NCI-H748 (cell line): ENCODE results near the gene CREG2.
"Not testable (repeated sequence)": the region's sequence is repeated elsewhere in the genome, so short reads cannot be mapped to it uniquely, and the experiment has no call there.

Source experiments
- DNase-seq: peaks from one replicate; lab custom pipeline; 2025; ENCODE audit not compliant: unreplicated experiment; lab: John Stamatoyannopoulos, UW

CREG2 gene

DNA sequence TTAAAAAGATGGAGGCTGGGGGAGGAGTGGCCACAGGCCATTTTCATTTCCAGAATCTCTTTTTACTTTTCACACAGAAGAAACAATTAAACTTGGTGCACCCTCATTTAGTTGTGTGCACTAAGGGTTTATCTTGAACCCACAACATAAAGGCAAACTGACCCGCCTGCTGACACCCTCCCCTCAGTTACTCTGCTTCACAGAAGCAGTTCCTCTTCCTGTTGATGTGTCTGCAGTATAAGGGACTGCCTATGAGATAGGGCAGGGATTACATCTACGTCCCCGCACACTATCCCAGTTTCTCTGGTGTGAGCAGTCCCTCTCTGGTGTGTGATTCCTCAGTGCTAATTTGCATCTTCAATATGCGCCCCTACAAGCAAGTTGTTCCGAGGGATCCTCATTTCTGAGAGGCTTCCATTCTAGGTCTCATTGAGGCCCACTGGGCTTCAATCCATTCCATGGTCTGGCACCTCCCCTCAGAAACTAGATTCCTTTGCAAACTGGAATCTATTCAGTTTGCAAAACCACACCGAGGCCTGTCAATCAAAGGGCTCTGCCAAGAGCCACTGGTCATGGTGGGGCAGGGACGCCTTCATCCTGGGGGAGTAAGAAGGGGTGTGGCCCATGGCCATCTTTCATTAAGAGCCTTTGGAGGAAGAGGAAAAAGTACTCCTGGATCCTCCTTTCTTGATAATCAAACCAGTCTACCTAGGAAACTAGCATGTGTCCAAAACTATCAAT, 12.3 kb downstream of the CREG2 start:
- no peak for DNase-seq

DNA sequence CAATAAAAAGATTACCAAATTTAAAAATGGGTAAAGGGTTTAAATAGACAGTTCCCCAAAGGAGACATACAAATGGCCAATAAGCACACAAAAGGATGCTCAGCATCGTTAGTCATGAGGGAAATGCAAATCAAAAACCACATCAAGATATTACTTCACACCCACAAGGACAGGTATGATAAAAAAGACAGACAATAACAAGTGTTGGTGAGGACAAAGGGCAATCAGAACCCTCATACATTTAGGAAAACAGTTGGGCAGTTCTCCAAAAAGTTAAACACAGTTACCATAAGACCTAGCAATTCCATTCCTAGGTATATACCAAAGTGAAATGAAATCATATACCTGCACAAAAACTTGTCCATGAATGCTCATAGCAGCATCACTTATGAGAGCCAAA, 14.5 kb downstream of the CREG2 start:
- DNase-seq = no peak

DNA sequence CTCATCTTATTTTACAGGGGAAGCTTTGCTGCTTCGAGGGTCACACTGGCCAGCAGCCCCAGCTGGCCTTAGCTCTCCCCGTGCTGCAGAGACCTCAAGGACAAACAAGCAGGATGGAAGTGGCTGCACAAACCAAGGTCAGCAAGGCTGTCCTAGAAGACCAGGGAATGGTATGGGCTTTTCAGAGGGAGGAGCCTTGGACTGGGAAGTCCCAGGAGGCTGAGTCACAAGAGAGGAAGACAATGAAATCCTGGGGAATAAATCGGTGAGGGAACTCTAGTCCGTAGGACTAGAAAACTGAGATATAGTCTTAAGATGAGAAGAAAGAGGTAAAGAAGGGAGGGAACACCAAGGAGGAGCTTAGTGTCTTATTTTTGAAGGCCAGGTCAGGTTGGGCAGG, 15.7 kb downstream of the CREG2 start:
- DNase-seq = no peak

DNA sequence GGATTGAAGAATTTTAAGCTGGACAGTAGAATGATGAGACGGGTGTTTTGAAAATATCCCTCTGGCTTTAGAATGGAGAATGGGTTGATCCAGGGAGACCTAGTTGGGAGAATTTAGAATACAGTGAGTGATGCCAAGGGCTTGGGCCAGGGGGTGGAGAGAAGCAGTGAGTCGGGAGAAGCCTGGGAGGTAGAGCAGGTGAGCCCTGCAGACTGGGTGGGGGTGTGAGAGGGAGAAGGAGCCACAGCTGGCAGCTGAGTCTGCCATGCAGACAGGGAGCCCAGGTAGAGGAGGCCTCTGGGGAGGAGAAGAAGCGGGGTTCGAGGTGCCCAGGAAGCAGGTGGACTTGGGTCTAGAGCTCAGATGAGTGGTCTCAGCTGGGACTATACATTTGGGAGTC, 18.2 kb downstream of the CREG2 start:
- DNase-seq = no peak

DNA sequence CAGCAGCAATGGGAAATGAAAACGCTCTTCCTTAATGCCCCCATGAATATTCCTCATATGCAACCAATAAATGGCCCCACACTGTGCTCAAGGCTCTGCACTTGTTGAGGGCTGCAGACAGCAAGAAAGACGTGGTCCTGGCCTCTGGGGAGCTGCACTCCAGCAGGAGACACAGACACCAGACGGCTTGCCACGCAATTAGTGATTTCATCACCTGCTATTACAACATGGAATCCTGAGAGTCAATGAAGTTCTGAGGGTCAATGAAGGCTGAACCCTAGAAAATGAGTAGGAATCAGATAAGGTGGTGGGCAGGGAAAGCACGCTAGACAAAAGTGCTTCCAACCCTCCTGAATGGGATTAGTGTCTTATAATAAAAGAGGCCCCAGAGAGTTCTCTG, 18.9 kb downstream of the CREG2 start:
- DNase-seq = no peak

DNA sequence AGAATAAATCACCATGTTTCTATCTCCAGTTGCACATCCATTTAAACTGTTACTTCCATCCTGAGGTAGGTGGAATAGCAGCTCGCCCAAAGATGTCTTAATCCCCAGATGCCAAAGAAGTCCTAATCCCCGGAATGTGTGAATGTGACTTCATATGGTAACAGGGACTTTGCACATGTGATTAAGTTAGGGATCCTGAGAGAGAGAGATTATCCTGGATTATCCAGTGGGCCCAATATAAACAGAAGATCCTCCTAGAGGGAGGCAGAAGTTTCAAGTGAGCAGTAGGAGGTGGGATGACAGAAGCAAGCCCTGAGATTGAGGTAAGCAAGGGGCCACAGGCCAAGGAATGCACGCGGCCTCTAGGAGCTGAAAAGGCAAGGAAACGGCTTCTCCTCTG, 19.8 kb downstream of the CREG2 start:
- DNase-seq = no peak

DNA sequence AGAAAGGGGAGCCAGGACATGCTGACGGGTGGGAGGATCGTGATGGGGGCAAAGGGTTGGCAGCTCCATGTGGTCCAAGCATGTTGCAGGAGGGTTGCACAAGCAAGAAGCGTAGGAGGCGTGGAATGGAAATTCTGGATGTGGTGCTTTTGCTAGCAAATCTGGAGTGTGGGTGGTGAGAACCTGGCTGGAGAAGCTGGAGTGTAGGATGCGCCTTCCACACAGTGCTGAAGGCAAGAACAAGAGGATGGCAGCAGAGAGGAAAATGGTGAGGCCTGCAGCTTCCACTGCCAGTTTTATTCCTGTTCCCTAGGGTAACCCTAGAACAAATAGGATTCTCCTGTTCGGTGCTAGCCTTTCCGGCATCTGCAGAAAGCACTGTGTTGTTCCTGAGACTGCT, 22.4 kb downstream of the CREG2 start:
- no peak for DNase-seq

DNA sequence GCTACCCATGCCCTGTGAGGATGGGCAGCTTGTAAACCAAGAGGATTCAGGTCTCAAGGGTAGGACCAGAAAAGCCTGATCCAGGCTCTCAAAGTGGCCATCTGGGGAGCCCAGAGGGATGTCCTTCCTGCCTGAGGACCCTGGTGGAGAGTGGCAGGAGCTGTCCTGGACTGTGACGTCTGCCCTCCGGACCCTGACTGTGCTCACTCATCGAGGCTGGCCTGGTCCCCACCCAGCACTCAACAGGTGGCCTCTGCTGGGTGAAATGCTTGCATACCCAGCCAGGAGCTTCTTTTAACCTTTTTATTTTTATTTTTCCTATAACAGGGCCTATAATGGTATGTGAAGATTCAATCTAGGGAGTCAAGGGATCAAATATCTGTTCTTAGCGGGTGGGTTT, 24.5 kb downstream of the CREG2 start:
- DNase-seq = no peak

DNA sequence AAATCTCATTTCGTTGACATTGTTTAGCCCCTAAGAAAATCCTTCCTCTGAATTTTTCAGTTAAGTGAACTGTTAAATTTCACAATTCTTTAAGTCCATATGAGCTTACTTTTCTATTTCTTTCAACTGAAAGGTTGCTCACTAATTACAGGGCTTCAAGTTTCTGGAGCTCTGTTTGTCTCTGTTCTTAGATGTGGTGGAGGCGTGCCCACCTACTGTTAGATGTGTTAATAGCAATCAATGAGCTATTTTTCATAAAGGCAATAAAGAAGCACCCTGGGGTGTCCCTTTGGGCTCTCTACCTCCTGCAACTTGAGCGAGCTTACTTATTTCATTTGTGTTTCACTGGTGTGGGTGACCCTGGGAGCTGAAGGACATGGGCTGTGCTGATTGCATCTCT, 25.0 kb downstream of the CREG2 start:
- DNase-seq = no peak

DNA sequence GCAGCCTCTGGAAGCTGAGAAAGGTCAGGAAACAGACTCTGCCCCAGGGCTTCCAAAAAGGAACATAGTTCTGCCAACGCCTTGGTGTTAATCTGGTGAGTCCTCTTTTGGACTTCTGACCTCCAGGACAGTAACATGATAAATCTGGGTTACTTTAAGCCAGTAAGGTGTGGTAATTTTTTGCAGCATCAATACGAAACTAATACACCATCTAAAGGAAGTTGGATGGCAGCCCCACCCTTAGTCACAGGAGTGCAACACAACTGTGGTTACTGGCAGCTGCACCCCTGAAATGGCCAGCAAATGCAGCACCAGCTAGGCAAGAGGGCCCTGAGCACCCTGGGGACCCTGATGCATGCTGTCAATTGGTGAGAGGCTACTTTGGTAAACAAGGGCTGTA, 25.8 kb downstream of the CREG2 start:
- no peak for DNase-seq

DNA sequence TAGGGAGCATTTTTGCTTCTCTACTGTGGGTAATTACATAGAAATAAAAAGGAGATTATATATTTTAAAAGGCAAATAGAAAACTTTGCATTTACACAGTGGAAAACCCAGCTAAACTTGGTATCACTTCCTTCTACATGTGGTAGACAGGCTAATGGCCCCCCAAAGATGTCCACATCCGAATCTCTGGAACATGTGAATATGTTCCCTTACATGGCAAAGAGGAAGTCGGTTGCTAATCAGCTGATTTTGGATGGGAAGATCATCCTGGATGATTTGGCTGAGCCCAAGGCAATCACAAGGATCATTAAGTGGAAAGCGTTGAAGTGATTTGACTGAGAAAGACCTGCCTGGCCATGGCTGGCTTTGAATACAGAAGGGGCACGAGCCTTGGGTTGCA, 26.2 kb downstream of the CREG2 start:
- no peak for DNase-seq

DNA sequence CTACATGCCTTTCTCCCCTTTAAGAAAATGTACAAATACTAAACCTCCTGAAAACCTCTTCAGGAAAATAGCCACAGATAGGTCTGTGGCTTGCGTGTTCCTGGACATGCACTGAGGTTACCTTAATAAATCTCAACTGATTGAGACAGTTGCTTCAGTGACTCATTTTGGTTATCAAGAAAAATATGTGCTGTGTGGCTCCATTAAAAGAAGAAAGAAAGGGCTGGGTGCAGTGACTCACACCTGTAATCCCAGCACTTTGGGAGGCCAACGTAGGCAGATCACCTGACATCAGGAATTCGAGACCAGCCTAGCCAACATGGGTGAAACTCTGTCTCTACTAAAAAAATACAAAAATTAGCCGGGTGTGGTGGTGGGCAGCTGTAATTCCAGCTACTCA, 27.1 kb downstream of the CREG2 start:
- DNase-seq = no peak

DNA sequence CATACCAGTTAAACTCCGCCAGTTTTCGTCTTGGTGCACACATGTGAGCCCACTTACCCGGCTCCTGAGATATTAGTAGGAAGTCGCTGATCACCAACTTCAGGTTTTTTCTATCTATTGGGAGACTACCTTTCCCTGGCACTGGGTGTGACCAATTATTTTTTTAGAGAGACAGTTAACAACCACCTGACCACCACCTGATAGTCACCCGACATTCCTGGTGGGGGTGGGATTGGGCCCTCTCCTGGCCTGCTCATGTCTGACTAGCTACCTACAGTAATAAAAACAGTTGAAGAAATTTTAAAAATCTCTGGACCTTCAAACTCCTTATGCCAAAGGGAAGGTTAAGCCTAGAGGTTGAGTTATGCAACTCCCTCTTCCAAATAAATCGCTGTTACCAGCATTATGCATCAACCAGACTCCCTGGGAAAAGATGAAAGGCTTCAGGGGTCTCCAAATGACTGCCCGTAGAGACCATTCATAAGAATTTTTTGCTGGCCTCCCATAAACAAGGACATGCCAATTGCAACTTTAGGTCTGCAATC, 27.8 kb downstream of the CREG2 start:
- no peak for DNase-seq

DNA sequence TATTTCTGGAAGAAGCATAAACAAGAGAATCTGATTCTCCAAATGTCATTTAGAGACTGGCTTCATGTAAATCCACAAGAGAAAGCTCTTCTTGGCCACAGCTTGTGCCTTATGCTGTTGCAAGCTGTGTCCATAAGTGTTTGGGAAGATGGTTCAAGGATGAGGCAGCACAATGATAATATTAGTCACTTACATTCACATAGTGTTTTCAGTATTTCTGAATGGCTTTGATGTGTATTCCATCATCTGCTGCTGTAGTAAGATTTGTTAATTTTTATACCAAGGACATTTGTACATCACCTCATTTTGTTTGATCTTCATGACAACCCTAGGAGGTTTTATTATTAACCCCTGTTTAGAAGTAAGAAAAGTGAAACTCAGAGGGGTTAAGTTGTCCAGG, 29.9 kb downstream of the CREG2 start:
- no peak for DNase-seq

DNA sequence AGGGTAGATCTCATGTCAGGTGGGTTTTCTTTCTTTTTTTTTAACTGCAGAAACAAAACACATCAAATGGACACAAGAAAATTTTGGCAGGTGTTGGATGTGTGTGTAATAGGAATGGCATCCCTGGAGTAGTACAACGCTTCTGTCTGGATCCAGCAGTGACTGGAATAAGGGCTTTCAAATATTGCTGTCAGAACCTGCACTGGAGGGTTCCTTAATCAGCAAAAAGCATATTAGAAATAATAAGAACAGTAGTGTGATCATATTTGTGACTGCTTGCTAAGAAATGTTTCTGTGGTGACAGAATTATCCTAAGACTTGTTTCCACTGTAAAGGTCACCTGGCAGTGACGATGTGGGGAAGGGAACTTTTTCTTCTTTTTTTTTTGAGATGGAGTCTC, 30.8 kb downstream of the CREG2 start:
- DNase-seq = no peak

DNA sequence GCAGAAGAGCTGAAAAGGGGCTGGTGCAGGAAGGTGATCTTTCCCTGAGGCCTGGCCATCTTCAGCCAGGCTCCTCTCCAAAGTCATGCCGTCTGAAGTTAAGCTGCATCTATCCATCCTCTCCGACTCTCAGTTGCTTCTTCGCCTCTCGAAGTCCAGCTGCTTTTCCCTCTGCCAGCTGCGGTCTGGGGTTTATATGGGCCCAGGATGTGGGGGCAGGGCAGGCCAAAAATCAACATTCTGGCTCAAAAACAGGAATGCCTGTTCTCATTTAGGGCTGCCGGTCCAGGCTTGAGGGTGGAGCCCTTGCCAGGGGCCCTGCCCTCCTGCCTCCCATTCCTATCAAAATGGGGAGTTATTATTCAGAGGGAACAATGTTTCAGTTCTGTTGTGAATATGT, 31.2 kb downstream of the CREG2 start:
- no peak for DNase-seq

DNA sequence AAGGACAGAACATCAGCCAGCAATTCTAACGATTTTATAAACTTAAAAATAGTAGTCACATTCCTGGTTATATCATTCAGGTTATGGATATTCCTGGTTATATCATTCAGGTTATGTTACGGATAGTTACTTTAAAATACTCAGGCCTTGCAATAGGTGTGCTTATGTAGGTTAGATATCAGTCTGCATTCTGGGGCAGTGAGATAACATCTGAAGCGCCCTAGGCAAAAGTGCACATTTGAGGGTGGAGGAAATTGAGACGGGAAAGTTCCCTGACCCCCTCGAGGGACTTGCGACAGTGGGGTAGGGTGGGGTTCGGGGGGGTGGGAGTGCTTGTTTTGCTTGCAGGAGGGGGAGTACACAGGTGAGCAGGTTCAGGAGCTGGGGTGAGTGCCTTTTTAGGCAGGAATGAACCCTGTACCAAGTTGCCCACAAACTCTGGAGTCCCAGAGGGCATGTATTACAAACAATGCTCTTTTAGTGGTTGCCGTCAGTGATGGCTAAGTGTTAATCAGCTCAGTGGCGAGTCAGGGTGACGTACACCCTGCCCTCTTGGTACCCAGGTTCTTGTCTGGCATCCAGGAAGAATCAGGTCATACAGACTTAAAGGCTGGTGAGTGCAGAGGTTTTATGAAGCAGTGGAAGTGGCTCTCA, 31.8 kb downstream of the CREG2 start:
- no peak for DNase-seq

DNA sequence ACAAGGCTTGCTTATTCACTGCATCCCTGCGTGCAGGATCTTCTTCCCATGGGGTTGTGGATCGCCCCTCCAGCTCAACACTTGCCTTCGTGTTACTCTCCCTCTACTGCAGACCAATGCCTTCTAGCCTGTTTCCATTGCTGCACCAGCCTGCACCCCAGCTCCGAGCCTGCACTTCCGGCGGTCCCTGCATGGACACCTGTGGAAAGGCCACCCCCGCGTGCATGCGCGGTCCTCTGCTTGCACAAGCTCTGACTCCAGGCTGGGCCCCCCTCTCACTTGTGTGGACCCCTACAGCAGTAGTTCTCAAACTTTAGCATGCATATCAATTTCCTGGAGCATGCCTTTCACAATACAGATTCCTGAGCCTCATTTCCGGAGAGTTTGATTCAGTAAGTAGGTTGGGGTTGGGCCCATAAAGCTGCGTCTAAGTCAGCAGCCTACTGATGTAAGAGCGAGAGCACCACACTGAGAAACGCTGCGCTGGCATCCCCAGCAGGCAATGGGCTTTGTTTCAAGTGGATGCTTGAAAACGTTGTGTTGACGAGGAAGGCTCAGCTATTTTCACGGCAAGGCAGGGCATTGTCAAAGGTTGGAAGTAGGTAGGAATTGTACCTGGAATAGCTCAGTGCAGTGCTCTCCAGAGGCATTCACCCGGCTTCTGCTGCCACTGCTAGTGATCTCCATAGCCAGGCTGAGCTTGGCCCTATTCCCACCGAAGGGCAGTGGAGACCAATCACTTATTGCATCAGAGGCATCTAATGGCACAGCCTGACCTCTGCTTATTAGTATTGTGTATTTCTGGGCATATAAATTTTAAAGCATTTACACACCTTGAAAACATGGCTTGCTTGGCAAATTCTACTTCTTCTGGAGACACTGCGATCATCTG, 32.6 kb downstream of the CREG2 start:
- DNase-seq = no peak

DNA sequence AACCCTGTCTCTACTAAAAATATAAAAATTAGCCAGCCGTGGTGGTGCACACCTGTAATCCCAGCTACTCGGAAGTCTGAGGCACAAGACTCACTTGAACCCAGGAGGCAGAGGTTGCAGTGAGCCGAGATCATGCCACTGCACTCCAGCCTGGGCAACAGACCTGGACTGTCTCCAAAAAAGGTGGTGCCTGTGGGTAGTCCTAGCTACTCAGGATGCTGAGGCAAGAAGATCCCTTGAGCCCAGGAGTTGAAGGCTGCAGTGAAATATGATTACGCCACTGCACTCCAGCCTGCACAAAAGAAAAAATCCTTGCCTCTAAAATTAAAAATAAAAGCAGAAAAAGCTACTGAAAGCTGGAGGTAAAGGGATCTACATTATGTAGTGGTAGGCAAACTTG, 34.7 kb downstream of the CREG2 start:
- DNase-seq = not testable (repeated sequence)

DNA sequence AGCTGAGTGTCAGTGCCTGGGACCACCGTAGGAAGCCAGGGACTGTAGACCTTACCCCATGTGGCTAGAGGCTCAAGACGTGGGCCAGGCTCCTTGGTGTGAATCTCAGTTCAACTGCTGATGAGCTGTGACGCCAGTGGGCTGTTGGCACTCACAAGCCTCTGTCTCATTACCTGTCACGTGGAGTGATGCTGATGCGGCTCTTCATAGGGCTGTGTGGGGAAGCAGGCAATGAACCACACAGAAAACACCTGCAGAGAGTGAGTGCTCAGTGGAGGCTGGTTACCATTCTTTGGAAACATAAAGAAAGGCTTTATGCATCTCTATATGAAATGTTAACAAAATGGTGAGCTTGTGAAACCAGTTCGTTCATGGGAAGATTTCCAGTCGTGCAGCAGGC, 36.1 kb downstream of the CREG2 start:
- no peak for DNase-seq

DNA sequence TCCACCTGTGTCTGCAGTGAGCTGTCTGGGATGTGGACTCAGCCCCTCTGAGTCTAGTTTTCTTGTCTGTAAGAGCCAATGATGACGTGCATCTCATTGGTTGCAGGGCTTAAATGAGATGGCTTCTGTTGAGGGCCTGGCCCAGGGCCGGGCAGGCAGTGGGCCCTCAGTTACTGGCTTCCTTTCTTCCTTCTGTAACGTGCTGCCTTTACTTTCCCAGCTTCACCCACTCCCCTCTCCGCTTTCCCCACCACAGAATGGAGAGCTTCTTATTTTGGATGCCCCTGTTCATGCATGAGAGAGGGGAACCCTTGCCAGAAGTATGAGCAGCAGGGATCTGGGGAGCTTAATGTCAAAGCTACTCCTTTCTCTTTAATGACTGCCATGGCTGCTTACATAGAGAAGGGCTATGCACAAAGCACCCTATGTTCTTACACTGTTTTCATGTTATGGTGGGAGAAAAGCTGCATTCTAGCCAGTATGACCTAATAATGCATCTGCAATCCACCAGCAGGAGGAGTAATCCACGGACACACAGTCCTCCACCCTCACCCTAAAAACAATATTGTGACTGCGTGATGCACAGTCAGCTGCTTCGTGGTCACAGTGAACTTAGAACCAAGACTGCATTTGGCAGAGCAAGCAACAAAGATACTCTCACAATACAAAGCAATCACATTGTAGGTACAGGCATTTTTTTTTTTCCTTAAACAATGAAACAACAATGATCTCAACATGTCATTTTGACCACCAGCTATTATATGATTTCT, 37.2 kb downstream of the CREG2 start:
- DNase-seq = no peak
